ENCODE data around the gene MUC5B.

DNA sequence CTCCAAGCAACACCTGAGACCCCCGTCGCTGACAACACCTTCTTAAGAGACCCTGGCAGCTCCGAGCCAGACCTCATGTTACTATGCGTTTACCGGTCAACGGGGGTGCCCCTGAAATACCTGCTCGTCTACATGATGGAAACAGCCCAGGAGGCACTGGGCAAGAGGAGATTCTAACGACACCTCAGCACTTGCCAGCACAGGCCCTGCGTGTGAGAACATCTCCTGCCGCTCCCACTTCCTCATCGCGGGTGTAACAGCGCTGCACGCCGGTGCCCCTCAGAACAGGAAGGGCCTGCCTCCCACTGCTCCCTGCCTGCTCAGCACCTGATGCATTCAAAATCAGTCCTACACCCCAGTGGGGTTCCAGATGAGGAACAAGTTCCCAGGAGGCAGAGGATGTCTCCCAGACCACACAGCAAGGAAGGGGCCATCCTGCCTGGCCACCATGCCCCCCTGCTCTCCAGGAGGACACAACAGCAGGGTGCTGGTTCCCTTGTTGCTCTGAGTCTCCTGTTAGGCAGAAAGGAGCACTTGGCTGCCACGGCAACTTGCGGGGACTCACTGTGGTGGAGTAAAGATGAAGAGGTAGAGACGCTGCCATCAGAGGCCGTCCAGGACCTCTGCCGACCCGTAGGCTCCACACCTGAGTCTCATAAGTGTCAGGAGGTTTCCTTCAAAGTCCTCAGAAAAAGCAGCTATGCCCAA is 84.5 kb downstream of the MUC5B start:
- TF ChIP-seq, protein P1, sequence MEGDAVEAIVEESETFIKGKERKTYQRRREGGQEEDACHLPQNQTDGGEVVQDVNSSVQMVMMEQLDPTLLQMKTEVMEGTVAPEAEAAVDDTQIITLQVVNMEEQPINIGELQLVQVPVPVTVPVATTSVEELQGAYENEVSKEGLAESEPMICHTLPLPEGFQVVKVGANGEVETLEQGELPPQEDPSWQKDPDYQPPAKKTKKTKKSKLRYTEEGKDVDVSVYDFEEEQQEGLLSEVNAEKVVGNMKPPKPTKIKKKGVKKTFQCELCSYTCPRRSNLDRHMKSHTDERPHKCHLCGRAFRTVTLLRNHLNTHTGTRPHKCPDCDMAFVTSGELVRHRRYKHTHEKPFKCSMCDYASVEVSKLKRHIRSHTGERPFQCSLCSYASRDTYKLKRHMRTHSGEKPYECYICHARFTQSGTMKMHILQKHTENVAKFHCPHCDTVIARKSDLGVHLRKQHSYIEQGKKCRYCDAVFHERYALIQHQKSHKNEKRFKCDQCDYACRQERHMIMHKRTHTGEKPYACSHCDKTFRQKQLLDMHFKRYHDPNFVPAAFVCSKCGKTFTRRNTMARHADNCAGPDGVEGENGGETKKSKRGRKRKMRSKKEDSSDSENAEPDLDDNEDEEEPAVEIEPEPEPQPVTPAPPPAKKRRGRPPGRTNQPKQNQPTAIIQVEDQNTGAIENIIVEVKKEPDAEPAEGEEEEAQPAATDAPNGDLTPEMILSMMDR (conservative IDR thresholded peaks at IDR 0.05): no peak
- no peak for TF ChIP-seq EZH2 (IDR thresholded peaks at IDR 0.05; ENCODE audit: low read depth)

All from PC-9 (cell line).